HG03520 (cell line): ENCODE results near the gene KRTAP4-3.
"Not testable (repeated sequence)": the region's sequence is repeated elsewhere in the genome, so short reads cannot be mapped to it uniquely, and the experiment has no call there.

Experiments
- ATAC-seq: cut with Tn5 transposase; IDR thresholded peaks from one replicate; pipeline ENCODE4 v1.9.1; 2021; ENCODE audit warnings: mild to moderate bottlenecking, moderate library complexity; ENCODE audit not compliant: unreplicated experiment

Gene KRTAP4-3

GRCh38 chr17:41153856-41154255, 14.2 kb downstream of the KRTAP4-3 start:
- ATAC-seq: no peak

DNA sequence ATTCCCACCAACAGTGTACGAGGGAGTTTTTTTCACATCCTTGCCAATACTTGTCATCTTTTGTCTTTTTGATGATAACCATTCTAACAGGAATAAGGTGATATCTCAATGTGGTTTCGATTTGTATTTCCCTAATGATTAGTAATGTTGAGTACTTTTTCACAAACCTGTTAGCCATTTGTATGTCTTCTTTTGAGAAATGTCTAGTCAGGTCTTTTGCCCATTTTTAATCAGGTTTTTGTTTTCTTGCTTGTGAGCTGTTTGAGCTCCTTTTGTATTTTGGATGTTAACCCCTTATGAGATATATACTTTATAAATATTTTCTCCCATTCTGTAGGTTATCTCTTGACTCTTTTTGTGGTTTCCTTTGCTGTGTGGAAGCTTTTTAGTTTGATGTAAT, 16.5 kb downstream of the KRTAP4-3 start:
- ATAC-seq: no peak

GRCh38 chr17:41150026-41150425, 18.0 kb downstream of the KRTAP4-3 start:
- no peak for ATAC-seq

DNA sequence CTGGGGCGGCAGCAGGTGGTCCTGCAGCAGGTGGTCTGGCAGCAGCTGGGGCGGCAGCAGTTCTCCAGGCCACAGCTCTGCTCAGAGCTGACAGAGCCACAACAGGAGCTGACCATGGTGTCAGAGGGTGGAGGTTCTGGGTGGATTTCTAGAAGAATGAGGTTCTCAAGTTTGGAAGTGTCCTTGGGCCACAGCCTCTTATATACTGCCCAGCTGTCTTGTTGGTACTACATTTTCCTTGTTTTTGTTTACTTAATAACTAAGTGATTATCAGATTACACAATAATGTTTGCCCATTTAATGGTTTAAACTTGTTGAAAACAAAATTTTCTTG, 18.4 kb downstream of the KRTAP4-3 start, which contains the start of gene KRTAP4-5:
Gene KRTAP4-5, minus strand, starts transcription at position 174 of the 334 bp plus-strand sequence. Its CDS starts 58 bp downstream, at position 116.
- no peak for ATAC-seq

- not testable (repeated sequence) for ATAC-seq
These were observed 18.9 kb downstream of the KRTAP4-3 start for GRCh38 chr17:41148971-41149651.

GRCh38 chr17:41147531-41148204, 20.4 kb downstream of the KRTAP4-3 start:
- ATAC-seq: no peak

- ATAC-seq: no peak
These were observed 22.8 kb downstream of the KRTAP4-3 start for GRCh38 chr17:41145261-41145660.

DNA sequence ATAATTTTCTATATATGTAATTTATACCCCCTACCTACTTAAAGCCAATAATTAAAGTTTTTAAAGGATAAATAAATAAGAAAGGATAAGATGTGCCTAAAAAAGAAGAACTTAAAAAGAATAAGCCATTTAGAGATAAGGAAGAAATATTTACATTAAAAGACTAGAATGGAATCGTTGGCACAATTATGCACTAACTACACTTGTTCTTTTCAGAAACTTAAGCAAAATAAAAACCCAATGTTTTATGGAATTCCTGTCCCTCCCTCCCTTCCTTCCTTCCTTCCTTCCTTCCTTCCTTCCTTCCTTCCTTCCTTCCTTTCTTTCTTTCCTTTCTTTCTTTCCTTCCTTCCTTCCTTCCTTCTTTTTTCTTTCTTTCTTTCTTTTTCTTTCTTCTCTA, 23.2 kb downstream of the KRTAP4-3 start:
- no peak for ATAC-seq

DNA sequence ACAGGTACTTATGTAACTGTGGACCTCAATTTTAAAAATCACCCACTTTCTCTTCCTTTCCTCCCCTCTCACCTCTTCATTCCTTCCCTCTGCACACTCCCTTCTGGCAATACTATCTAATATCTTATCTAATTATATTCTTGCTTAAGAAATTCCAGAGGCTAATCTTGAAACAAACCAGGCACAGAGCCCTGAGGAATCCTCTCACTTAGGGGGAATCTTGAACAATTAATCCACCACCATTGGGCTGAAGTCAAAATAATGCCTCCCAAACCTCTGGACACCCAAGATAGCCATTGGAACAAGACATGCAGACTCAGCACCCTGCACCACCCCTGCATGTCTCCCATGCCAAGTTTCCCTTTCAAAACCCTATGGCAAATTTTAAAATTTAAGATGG, 26.7 kb downstream of the KRTAP4-3 start:
- no peak for ATAC-seq

DNA sequence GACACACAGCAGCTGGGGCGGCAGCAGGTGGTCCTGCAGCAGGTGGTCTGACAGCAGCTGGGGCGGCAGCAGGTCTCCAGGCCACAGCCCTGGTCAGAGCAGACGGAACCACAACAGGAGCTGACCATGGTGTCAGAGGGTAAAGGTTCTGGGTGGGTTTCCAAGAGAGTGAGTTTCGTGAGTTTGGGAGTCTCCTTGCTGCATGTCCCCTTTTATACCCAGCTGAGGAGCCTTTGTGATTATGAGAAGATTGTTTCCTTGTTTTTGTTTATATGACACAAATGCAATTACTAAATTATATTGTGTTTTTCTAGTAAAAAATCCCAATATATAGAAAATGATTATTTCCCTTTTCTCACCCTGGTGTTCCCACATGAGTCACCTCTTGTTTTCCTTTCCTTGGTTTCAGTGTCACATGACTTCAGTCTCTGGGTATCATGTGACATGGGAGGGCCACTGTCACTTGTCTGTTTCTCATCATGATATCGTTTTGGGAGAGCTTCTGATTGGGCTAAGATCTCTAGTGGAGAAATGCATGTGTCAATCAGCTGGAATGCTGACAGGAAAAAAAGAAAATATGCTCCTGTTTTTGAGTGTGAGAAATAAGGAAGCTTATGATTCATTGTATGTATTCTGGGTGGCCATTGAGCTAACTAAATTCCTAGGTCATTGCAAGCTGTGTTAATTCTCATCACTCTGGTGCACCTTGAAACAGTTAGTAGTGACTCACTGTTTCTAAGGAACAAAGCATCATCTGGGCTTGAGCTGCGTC, 27.5 kb downstream of the KRTAP4-3 start, which contains the start of gene KRTAP4-6:
Gene KRTAP4-6, minus strand, starts transcription at position 185 of the 772 bp plus-strand sequence. Its CDS starts 57 bp downstream, at position 128.
- no peak for ATAC-seq

- not testable (repeated sequence) for ATAC-seq
These were observed 28.2 kb downstream of the KRTAP4-3 start for GRCh38 chr17:41139865-41140264.

- ATAC-seq: no peak
These were observed 33.9 kb downstream of the KRTAP4-3 start for GRCh38 chr17:41133880-41134735.

- ATAC-seq: no peak
These were observed 36.0 kb downstream of the KRTAP4-3 start for GRCh38 chr17:41131979-41132378.

GRCh38 chr17:41127371-41127770, 40.6 kb downstream of the KRTAP4-3 start:
- ATAC-seq: no peak

GRCh38 chr17:41126412-41126811, 41.6 kb downstream of the KRTAP4-3 start:
- ATAC-seq: no peak

DNA sequence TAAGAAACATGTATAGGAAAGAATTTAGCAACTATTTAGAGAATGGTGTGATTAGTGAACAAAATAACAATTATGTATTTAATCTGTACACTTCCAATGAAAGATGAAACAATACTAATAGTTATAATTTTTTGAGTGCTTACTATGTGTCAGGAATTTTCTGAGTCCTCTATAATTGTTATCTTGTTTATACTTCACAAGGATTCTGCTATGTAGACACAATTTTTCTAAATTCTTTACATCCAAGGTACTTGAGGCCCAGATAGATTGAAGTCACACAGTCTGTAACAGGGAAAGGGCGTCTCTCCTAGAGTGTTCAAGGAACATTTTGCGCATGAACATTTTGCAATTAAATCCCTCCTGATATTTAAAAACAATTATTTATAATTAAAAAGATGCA, 43.0 kb downstream of the KRTAP4-3 start:
- ATAC-seq: no peak

- not testable (repeated sequence) for ATAC-seq
These were observed 44.0 kb downstream of the KRTAP4-3 start, which contains the start of gene KRTAP4-12 for GRCh38 chr17:41123991-41124371. KRTAP4-12 (minus strand) TSS chr17:41124182; CDS start chr17:41124122, 60 bp downstream.

GRCh38 chr17:41123292-41123990, 44.6 kb downstream of the KRTAP4-3 start:
- not testable (repeated sequence) for ATAC-seq

GRCh38 chr17:41121742-41122141, 46.3 kb downstream of the KRTAP4-3 start:
- ATAC-seq: no peak
